Activated T-cell treated with anti-CD3 and anti-CD28 coated beads for 24 hours (primary cell): ENCODE data around the gene CHAF1A.
A peak's percentile ranks its signal among the peaks of the same experiment; 100 is the strongest.

Experiments used
- DNase-seq: peaks from one replicate; pipeline ENCODE4 v3.0.0-alpha.2; 2020; ENCODE audit warnings: low read depth

CHAF1A gene

DNA sequence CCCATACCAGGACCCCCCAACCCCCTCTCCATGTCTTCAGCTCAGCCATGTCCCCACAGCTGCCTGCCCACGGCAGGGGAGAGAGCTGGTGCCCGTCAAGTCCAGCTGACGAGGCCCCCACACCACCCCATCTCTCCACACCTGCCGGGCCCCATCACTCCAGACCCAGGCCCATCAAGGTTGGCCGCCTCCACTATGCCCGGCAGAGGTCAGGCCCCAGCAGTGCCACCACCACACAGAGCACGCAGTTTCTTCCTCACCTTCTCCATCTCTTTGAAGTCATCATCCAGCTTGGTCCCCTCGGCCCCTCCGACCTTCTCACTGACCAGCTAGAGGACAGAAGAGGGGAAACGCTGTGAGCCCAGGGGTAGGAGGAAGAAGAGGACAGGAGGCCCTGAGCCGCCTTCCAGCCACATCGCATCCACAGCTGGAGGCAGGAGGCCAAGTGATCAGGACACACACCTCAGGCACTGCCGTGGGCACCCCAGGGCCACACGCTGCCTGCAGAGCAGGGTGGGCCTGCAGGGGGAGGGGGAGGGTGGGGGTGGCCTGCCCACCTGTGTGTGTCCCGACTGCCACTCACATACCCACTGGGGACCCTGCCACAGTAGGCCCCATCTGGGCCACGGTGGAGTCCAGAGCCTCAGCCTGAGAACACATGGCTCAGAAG lies 35.6 kb upstream of the CHAF1A start:
- no peak for DNase-seq

DNA sequence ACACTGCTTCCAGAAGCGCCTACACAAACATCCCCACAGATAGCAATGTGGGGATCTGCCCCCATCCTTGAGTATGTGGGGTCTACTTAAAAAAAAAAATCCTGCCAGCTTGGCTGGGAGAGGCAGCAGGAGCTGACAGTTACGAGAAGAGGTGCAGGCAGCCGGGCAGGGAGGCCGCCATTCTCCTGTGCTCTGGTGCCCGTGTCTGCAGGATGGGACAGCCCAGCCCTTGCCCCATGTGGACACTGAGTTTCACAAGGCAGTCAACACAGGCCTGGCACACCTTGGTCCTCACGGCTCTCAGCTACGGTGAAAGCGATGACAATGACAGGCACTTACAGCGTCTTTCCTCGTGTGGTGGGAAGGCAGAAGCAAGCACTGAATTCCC lies 35.1 kb upstream of the CHAF1A start:
- no peak for DNase-seq

- no peak for DNase-seq
These were observed 34.7 kb upstream of the CHAF1A start for GRCh38 chr19:4367781-4368127.

DNA sequence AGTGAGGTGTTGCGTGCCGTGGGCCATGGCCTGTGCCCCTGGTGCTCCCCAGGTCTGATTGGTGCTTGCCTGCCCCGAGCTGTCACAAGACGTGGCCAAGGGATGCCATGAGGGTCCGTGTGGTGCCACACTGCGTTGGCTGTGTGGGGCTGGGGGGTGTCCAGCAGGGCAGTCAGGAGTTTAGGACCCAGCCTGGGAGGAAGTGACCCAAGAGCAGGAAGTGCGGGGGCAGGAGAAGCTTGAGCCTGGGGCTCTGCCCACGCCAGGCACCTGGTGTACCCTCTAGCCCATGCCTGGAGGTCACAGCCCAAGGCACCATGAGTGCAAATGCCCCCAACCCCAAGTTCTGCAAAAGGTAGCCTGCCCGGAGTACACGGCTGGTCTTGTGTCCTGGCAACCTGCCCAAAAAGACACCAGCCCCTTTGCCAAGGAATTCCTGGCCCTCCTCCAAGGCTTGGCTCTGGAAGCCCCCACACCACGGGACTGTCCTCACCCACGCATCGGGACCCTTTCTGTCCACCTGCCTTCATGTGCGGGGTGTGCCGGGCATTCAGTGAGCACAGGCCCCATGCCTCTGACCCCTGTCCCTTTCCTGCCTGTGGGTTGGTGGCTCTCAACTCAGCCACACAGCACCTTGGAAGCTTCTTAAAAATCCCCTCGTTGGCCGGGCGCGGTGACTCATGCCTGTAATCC lies 34.2 kb upstream of the CHAF1A start:
- DNase-seq: no peak

GRCh38 chr19:4369109-4369887 lies 33.1 kb upstream of the CHAF1A start:
- DNase-seq: peak; percentile 56

- DNase-seq: peak; percentile 69
These were observed 32.6 kb upstream of the CHAF1A start for GRCh38 chr19:4369888-4370260.

GRCh38 chr19:4370418-4371041 lies 31.9 kb upstream of the CHAF1A start:
- no peak for DNase-seq

DNA sequence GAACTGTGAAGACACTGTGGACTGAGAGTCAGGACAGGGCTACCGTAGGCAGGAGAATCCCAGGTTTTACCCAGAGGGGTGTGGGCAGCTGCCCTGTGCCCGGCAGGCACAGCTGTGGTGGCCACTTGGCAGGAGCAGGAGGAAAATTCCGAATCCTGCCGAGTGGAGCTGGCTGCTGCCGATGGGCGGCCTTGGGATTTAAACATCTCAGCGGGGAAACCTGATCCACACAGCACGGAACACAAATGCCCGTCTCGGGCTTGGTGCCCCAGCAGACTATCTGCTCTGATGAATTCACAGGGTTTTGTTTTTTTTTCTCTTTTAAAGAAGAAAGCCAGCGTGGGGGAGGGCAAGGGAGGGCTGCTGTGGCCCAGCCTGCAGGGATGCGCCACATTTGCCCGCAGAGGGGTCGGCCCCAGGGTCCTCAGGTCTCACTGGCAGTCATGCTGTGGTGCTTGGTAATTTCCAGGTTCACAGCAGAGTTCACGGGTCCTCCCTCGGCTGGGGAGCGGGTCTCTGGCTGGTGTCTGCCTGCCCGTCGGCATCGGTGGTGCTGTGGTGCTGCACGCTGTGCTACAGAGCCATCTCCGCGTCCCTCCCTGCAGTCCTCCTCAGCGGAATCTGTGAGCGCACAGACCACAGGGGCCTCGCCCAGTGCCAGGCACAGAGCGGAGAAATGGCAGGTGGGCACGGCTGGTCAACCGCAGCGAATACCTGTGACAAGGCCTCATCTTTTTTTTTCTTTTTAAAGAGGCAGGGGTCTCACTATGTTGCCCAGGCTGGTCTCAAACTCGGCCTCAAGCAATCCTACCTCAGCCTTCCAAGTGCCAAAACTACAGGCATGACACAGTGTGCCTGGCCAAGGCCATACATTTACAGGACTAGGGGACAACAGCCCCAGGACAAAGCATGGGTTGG lies 30.9 kb upstream of the CHAF1A start:
- no peak for DNase-seq

GRCh38 chr19:4372165-4373012 lies 30.1 kb upstream of the CHAF1A start:
- DNase-seq: no peak

GRCh38 chr19:4373013-4373367 lies 29.4 kb upstream of the CHAF1A start:
- DNase-seq: no peak

DNA sequence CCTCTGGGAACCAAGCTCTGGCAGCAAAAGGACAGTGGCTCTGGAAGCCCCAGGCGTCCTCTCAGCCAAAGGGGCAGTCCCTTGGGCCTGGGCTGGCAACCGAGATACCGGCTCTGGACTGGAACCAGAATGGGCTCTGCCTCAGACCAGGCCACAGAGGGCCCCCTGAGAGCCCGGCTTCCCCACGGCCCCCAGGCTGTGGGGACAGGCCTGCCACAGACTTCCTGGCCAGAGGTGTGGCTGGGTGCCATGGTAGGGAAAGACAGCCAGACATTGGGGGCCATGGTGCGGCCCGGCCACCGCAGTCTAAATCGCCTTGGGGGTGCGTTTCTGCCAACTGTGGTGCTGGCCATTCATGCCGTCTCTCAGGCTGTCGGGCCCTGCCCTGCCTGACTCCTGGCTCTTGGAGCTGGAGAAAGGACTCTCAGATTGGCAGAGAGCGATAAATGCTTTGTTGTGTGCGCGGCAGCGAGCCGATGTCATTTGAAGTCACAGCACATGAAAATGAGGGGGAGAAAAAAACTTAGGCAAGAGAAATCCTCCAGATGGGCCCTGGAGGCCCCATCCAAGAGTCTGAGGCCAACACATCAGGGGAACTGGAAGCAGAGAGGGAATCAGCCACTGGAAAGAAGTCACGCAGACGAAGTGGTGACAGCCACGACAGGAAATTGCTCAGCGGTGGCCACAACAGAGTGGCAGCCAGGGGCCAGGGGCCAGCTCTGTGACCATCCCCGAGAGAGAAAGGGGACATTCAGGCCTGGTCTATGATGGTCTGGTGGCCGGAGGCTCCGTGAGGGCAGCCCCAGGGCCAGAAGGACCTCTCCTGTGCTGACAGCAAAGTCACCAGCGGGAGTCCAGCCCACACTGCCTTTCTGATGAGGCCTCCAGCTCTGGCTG lies 28.6 kb upstream of the CHAF1A start:
- DNase-seq: no peak

DNA sequence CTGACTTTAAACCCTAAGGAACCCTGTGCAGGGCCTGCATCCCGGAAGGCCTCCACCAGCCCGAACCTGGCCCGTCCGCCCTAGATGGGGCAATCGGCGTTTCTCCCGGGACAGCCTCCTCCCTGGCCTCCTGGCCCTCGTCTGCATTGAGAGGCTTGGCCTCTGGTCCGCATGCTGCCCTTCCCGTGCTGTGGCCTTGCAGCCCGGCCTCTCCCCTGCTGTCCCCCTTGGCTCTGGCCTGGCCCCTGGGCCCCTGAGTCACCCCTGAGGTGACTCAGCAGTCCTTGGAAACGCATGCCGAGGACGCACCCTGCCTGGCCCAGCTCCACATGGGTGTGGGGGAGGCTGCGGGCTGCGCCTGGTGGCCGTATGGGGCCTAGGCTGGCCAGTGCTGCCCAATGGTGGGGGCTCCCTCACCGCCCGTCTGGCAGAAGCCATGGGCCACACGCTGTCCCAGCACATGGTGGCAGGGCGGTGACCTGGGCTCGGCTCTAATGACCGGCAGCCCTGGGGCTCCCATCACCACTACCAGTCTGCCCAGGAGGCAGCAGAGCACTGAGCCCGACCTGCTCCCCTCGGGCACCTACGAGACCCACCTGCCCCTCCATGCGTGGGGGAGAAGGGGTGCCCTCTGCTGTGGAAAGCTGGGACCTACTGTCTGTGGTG lies 27.8 kb upstream of the CHAF1A start:
- no peak for DNase-seq

DNA sequence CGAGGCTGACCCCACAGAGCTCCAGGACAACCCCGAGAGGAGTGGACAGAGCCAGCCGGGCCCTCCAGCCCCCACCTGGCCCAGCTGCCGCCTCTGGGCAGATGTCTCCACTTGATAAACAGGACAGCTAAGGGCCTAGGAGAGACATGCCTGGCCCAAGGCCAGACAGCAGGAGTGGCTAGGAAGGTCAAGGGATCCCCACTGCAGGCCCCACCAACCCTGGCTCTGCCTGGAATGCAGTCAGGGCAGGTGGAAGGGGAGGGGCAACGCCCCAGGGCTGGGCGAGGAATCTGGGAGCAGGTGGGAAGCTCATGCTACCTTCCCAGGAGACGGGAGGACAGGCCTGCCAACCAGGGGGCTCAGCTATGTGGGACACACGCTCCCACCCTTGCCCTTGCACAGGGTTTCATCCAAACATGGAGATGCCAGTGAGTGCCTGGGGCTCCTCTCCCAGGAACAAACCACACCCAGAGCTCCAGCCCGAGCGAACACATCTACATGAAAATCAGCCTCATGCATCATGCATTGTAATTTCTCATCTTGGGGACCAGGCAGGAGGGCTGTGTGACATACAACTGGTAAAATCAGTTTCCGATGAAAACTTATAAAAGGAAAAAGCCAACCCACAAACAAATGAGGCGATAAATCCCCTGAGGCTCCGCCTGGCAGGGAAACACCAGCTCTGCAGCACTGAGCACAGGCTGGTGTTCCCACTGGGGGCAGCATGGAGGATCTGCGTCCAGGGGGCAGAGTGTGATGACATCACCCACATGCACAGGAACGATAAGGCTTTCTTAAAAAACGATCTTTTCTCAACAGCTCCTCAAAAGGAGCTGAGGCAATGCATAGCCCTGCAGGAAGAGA lies 27.0 kb upstream of the CHAF1A start:
- DNase-seq: no peak

DNA sequence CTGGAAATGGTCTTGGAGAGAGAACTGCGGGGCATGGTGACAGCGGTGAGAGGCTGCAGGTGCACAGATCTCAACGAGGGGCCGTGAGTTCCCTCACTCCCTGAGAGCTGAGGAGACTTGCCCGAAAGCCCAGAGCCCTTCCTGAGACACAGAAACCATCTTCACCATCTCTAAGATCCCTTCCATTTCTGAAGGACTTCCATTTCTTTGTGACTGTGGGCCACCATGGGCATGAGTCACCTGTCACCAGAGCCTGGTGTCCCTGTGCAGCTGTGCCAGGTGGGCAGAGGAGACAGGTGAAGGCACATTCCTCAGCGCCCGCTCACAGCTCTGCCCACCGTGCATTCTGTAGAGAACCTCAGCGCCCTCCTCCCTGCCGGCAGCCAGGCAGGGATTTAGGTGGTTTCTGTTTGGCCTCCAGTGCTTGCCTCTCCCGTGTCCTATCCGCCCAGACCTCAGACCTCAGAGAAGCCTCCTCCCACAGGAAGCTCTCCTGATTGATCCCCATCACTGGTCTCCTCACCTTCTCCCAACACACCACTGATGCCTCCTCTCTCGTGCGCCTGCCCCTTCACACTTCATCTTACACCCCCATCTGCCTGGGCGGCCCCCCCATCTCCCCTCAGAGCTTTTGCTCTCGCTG lies 26.3 kb upstream of the CHAF1A start:
- DNase-seq: no peak

DNA sequence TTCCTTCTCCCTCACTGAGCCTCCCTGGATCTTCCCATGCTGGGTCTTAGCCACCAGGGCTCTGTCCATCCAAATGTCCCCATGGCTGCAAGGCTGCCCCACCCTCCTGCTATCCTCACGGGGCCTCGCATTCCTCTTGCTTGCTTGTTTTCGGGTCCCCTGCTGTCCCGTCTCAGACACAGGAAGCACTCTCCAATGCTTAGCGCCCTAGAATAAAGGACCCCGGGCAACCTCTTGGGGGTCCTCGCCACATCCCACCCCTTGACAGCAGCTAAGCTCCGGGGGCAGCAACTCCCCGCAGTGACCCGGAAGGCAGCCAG lies 25.8 kb upstream of the CHAF1A start:
- no peak for DNase-seq

DNA sequence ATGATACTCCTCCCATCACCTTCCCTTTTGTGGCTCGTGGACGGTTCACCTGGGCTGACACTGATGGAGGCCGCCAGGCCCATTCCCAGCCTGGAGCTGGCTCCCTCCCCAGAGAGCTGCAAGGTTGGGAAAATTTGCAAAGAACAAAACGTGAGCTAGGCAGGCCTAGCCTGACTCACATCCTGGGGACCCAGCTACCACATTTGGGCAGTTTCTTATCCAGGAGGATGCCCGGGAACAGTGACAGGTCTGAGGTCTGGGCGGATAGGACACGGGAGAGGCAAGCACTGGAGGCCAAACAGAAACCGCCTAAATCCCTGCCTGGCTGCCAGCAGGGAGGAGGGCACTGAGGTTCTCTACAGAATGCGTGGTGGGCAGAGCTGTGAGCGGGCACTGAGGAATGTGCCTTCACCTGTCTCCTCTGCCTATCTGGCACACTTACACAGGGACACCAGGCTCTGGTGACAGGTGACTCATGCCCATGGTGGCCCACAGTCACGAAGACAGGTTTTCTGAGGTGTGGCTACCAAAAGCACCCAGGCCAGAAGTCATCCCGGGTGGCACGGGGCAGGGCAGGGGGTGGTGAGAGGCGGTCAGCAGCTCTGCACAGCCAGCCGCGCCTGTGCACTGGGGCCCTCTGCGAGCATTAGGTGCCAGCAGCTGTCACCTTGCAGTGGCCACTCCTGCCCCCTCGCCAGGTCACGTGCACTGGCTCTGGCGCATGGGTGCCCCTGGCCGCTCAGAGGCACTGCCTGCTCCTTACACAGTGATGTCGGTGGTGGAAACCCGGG lies 25.3 kb upstream of the CHAF1A start:
- DNase-seq: no peak

DNA sequence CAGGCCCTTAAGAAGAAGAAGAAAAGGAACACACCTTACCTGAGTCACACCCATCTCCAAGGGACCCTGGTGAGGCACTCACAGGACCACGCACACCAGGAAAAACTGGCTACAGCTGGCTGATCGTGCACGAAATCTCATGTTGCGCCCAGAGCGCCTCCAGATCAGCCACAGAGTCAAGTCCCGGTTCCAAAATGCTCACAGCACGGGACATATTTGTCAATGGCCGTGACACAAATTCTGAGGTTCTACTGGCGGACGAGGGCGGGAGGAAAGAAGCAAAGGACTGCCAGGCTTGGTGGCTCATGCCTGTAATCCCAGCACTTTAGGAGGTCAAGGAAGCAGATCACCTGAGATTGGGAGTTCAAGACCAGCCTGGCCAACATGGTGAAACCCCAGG lies 23.6 kb upstream of the CHAF1A start:
- no peak for DNase-seq
